ENCODE data around the gene OBSL1.

Gene OBSL1

GRCh38 chr2:219511547-219512325 lies 59.6 kb downstream of the OBSL1 start:
- DNase-seq, result no peak

GRCh38 chr2:219510512-219511135 lies 60.7 kb downstream of the OBSL1 start:
- DNase-seq, result no peak

GRCh38 chr2:219509780-219510511 lies 61.4 kb downstream of the OBSL1 start:
- DNase-seq, result peak; percentile 19 to 50

- DNase-seq, result peak in 1 of 2 donors; percentile 23
These were observed 62.2 kb downstream of the OBSL1 start for GRCh38 chr2:219508971-219509779.

- no peak for DNase-seq
These were observed 63.0 kb downstream of the OBSL1 start for GRCh38 chr2:219508444-219508734.

- DNase-seq, result no peak
These were observed 63.5 kb downstream of the OBSL1 start for GRCh38 chr2:219507581-219508443.

- no peak for DNase-seq
These were observed 64.4 kb downstream of the OBSL1 start for GRCh38 chr2:219506802-219507526.

GRCh38 chr2:219506153-219506801 lies 65.1 kb downstream of the OBSL1 start:
- no peak for DNase-seq

- DNase-seq, result no peak
These were observed 65.8 kb downstream of the OBSL1 start for GRCh38 chr2:219505585-219505984.

- no peak for DNase-seq
These were observed 68.7 kb downstream of the OBSL1 start for GRCh38 chr2:219502618-219503017.

- no peak for DNase-seq
These were observed 69.5 kb downstream of the OBSL1 start for GRCh38 chr2:219501849-219502248.

All from inflammatory macrophage (primary cell).